Heart left ventricle (tissue), 16 donors: ENCODE measurements around the gene NFKBIL1. TPM values are rescaled to one million over a fixed set of nuclear protein-coding genes. Genes with fewer than 3 reads are reported as not detected.
A peak's percentile ranks its signal among the peaks of the same experiment; 100 is the strongest.

Source experiments
- ATAC-seq, 4 donors: fragments of 200-7000 bp; cut with Tn5 transposase; one replicate each; pipeline ENCODE4 v1.9.1; 2020 to 2022; ENCODE audit warnings: moderate library complexity in 4 of 4, mild to moderate bottlenecking in 3 of 4, moderate number of reproducible peaks in 1 of 4
- DNase-seq, 5 donors: peaks; one replicate each; pipeline ENCODE4 v3.0.0-alpha.2; 2020
- H3K27ac ChIP-seq, 12 donors: fragments of 200-600 bp; sonication (generic) in 4 of 12; one replicate each; pipeline versions ENCODE4 v1.5.0 to v1.8.0; 2016 to 2022; ENCODE audit warnings: mild to moderate bottlenecking in 2 of 12
- H3K27me3 ChIP-seq, 9 donors: fragments of 200-600 bp; sonication (generic) in 2 of 9; one replicate each; pipeline versions ENCODE4 v1.5.1 to v1.8.0; 2016 to 2022; ENCODE audit warnings: mild to moderate bottlenecking in 3 of 9
- H3K36me3 ChIP-seq, 9 donors: fragments of 200-600 bp; sonication (generic) in 2 of 9; one replicate each; pipeline versions ENCODE4 v1.5.0 to v1.8.0; 2018 to 2022; ENCODE audit warnings: mild to moderate bottlenecking in 2 of 9
- H3K4me1 ChIP-seq, 12 donors: fragments of 200-600 bp; sonication (generic) in 4 of 12; one replicate each; pipeline versions ENCODE4 v1.5.0 to v1.8.0; 2016 to 2022; ENCODE audit warnings: mild to moderate bottlenecking in 3 of 12
- H3K4me3 ChIP-seq, 12 donors: fragments of 200-600 bp; sonication (generic) in 4 of 12; one replicate each; pipeline versions ENCODE4 v1.5.0 to v1.8.0; 2017 to 2022; ENCODE audit warnings: mild to moderate bottlenecking in 9 of 12, moderate library complexity in 4 of 12
- H3K9me3 ChIP-seq, 12 donors: fragments of 200-600 bp; sonication (generic) in 4 of 12; one replicate each; pipeline versions ENCODE4 v1.5.0 to v1.8.0; 2016 to 2022; ENCODE audit warnings: mild to moderate bottlenecking in 1 of 12
- CTCF ChIP-seq, 12 donors: fragments of 200-600 bp; sonication (generic) in 4 of 12; IDR thresholded peaks; one replicate each; pipeline versions ENCODE4 v1.5.0 to v1.8.0; 2018 to 2022; ENCODE audit warnings: antibody characterized with exemption in 12 of 12, mild to moderate bottlenecking in 5 of 12
- POLR2A ChIP-seq, 2 donors: fragments of 450-650 bp; IDR thresholded peaks; one replicate each; pipeline ENCODE4 v1.6.1; 2017; ENCODE audit warnings: antibody characterized with exemption in 2 of 2, mild to moderate bottlenecking in 2 of 2, moderate library complexity in 2 of 2
- WGBS, 4 donors: extraction: QIAGEN DNeasy Blood & Tissue Kit in 2 of 4; methylation state at CpG; one replicate each; pipeline versions ENCODE4 v1.1.5 to v1.1.7; 2013 to 2018; 5-methylcytosine and 5-hydroxymethylcytosine counted together
- intact Hi-C, 10 donors: fragments of 100-400 bp; cut with DNase I; formaldehyde crosslinking; loops; one replicate each; pipeline versions ENCODE4 v1.11.1 to v1.14.2; 2022
- polyA plus RNA-seq, 2 donors: library from polyadenylated mRNA; stranded (reverse); fragments of 200-250 nt; gene quantifications; one replicate each; pipeline ENCODE4 v1.2.3, GENCODE V29; 2013
- total RNA-seq, 9 donors: library from RNA; depleted of rRNA in 2 of 9; stranded (reverse); fragments of >200 nt in 2 of 9; fragmentation: NEBNext Ultra II Directional in 3 of 9; extraction: Animal tissue kit (Norgen Biotek cat#: 25700) in 3 of 9; gene quantifications; one replicate each; pipeline versions ENCODE4 v1.1.0 to v1.2.4, GENCODE V29; 2016 to 2023
- donor health status: ischemic (EF 13 %, LVEDD 7.1; RV severe dilation, severe dysfunction).
- donor health status: healthy with polysubstance abuse.
- donor health status: DM: no; HTN: yes; CAD: no.
- donor health status: DM: no; HTN: no; CAD: no.
- donor health status: ischemic (EF 25% LVEDD 6.9; RV normal size, moderate dysfunction).
- donor health status: ischemic (EF 25% LVEDD 5.7; RV mildly dilated, moderate dysfunction).
- donor health status: healthy.
- donor health status: DM: yes; HTN: yes; CAD: no.
- donor health status: ischemic (EF 35%, LVEDD 5.7; RV mildly dilated, moderate dysfunction).
- donor health status: nonischemic (EF 11% LVEDD 7.7; RV severe dilation, severe dysfunction).
- donor health status: DM: yes; HTN: yes; CAD: no.
- donor health status: PGD.
- donor health status: ischemic (EF 29% LVEDD 5.4; RV normal size, mild dysfunction).
- donor health status: nonischemic (EF 23%, LVEDD 6.1; RV moderate dilation, normal function).

NFKBIL1 gene
- total and polyA plus RNA-seq, 11 donors: 10.0 to 22.9 (median 13.6) TPM

- Histone ChIP-seq H3K27ac (peak overlapping the region in 11 of 12 donors; percentile 90 to 99 (median 95)), H3K4me1 (peaks cover 3 to 49% (median 32%) of the 10 kb centered on the region in 12 donors), H3K27me3 (no peaks in the 10 kb centered on the region), H3K9me3 (no peaks in the 10 kb centered on the region), H3K36me3 (peaks cover 0 to 50% (median 48%) of the 10 kb centered on the region in 9 donors), H3K4me3 (peak overlapping the region; percentile 48 to 95 (median 79))
- 11 to 15% (median 12%) methylated on average over 4 of the region's 4 CpGs for WGBS, 4 donors
- DNase-seq (no peak), ATAC-seq (no peak)
- intact Hi-C loops: loop anchor here in 9 of 10 donors (2.0 to 10.0 kb wide), 5 partner anchors 46 to 414 kb away; partner anchors contain the start of genes NELFE (in 3 of the 9), SKIC2 (in 3 of the 9) and MICA (in 1 of the 9)
- TF ChIP-seq CTCF (IDR thresholded peaks at IDR 0.05): no peak
- TF ChIP-seq POLR2A (IDR thresholded peaks at IDR 0.05): no peak
These were observed 6.8 kb upstream of the NFKBIL1 start for GRCh38 chr6:31540640-31541039.

GRCh38 chr6:31541059-31541657 lies 6.2 kb upstream of the NFKBIL1 start:
- WGBS, 4 donors: 0 to 1% (median 0%) methylated on average over 21 of the region's 21 CpGs
- peak in 3 of 5 donors; percentile 42 to 56 (median 48) for DNase-seq
- intact Hi-C loops: loop anchor here in 9 of 10 donors (2.0 to 10.0 kb wide), 5 partner anchors 46 to 414 kb away; partner anchors contain the start of genes NELFE (in 3 of the 9), SKIC2 (in 3 of the 9) and MICA (in 1 of the 9)
- H3K36me3 ChIP-seq: peaks cover 0 to 45% (median 43%) of the 10 kb centered on the region in 9 donors
- peak overlapping the region; percentile 90 to 99 (median 95) for H3K27ac ChIP-seq
- peak; percentile 8 to 38 (median 22) for ATAC-seq
- no peaks in the 10 kb centered on the region for H3K9me3 ChIP-seq
- peak overlapping the region; percentile 48 to 95 (median 79) for H3K4me3 ChIP-seq
- H3K27me3 ChIP-seq: no peaks in the 10 kb centered on the region
- TF ChIP-seq POLR2A (IDR thresholded peaks at IDR 0.05): no peak
- TF ChIP-seq CTCF (IDR thresholded peaks at IDR 0.05): no peak
- H3K4me1 ChIP-seq: peaks cover 3 to 49% (median 33%) of the 10 kb centered on the region in 12 donors

- Histone ChIP-seq H3K27ac (peak within 1 kb of the TSS; percentile 90 to 99 (median 95)), H3K36me3 (peaks cover 0 to 37% (median 35%) of the 10 kb centered on the region in 9 donors), H3K4me3 (peak within 1 kb of the TSS; percentile 48 to 95 (median 79)), H3K9me3 (no peaks in the 10 kb centered on the region), H3K4me1 (peaks cover 3 to 52% (median 35%) of the 10 kb centered on the region in 12 donors), H3K27me3 (no peaks in the 10 kb centered on the region)
- intact Hi-C loops: loop anchor here in 9 of 10 donors (2.0 to 10.0 kb wide), 5 partner anchors 47 to 413 kb away; partner anchors contain the start of genes NELFE (in 3 of the 9), SKIC2 (in 3 of the 9) and MICA (in 1 of the 9)
- peak in 1 of 2 donors; percentile 63 for TF ChIP-seq POLR2A (IDR thresholded peaks at IDR 0.05)
- TF ChIP-seq CTCF (IDR thresholded peaks at IDR 0.05): no peak
- WGBS, 4 donors: 0% methylated on average over 43 of the region's 43 CpGs
- ATAC-seq (peak; percentile 92 to 95 (median 94)), DNase-seq (peak; percentile 96 to 97 (median 97))
These were observed 5.5 kb upstream of the NFKBIL1 start, which contains the start of gene DDX39B for GRCh38 chr6:31541658-31542521. Gene DDX39B, minus strand, starts transcription at chr6:31542003. Its CDS starts 1,471 bp downstream, at chr6:31540532.
